ENCODE data around the gene CDH26.

The CDH26 gene

GRCh38 chr20:59948828-59949720 is 9.1 kb upstream of the CDH26 start:
- H3K4me2 ChIP-seq (ENCODE audit: insufficient read depth, low read length) = peak overlapping the region; percentile 53
- H3K27ac ChIP-seq (ENCODE audit: low read length) = peak overlapping the region; percentile 71
- H3K9ac ChIP-seq (ENCODE audit: low read depth, low read length) = peak overlapping the region; percentile 27; the same call in 1 of the 2 replicates
- H3K4me1 ChIP-seq (ENCODE audit: insufficient read depth, low read length) = peaks cover 19% of the 10 kb centered on the region
- peak; percentile 85 for TF ChIP-seq CTCF (IDR thresholded peaks at IDR 0.05; ENCODE audit: borderline replicate concordance, extremely low read depth, low read length, poor library complexity, severe bottlenecking)
- no peak for TF ChIP-seq EZH2 (IDR thresholded peaks at IDR 0.05; ENCODE audit: borderline replicate concordance, low read depth, low read length, severe bottlenecking)
- H3K79me2 ChIP-seq (ENCODE audit: insufficient read depth, low read length) = no peaks in the 10 kb centered on the region
- peaks cover 20% of the 10 kb centered on the region for H3K36me3 ChIP-seq (ENCODE audit: insufficient read depth, low read length)
- peak; percentile 81 for ATAC-seq (ENCODE audit: insufficient read depth, low read depth)
- peak; percentile 58 for DNase-seq
- H3K27me3 ChIP-seq (ENCODE audit: insufficient read depth, low read length, poor library complexity) = no peaks in the 10 kb centered on the region
- no peaks in the 10 kb centered on the region for H3K9me3 ChIP-seq (ENCODE audit: insufficient read depth, low read length, severe bottlenecking)
- no peaks in the 10 kb centered on the region for H4K20me1 ChIP-seq (ENCODE audit: insufficient read depth, low read length)
- H2AFZ ChIP-seq (ENCODE audit: low read depth, low read length) = peak overlapping the region; percentile 58
- H3K4me3 ChIP-seq (ENCODE audit: low read depth in 1 of 2, low read length in 2 of 2) = 0 out of 4 replicates have a peak overlapping the region, but pooled peaks of 1 of the 2 experiments have one; percentile 5

GRCh38 chr20:59949911-59950310 is 8.3 kb upstream of the CDH26 start:
- no peak overlapping the region for H2AFZ ChIP-seq (ENCODE audit: low read depth, low read length)
- no peaks in the 10 kb centered on the region for H3K9me3 ChIP-seq (ENCODE audit: insufficient read depth, low read length, severe bottlenecking)
- H3K27ac ChIP-seq (ENCODE audit: low read length) = no peak overlapping the region
- no peak for ATAC-seq (ENCODE audit: insufficient read depth, low read depth)
- H3K79me2 ChIP-seq (ENCODE audit: insufficient read depth, low read length) = no peaks in the 10 kb centered on the region
- peaks cover 19% of the 10 kb centered on the region for H3K4me1 ChIP-seq (ENCODE audit: insufficient read depth, low read length)
- no peaks in the 10 kb centered on the region for H4K20me1 ChIP-seq (ENCODE audit: insufficient read depth, low read length)
- H3K36me3 ChIP-seq (ENCODE audit: insufficient read depth, low read length) = peaks cover 12% of the 10 kb centered on the region; the same call in 1 of the 2 replicates
- no peaks in the 10 kb centered on the region for H3K27me3 ChIP-seq (ENCODE audit: insufficient read depth, low read length, poor library complexity)
- DNase-seq = no peak
- H3K9ac ChIP-seq (ENCODE audit: low read depth, low read length) = no peak overlapping the region
- H3K4me2 ChIP-seq (ENCODE audit: insufficient read depth, low read length) = no peak overlapping the region
- H3K4me3 ChIP-seq (ENCODE audit: low read depth in 1 of 2, low read length in 2 of 2) = no peak overlapping the region
- TF ChIP-seq EZH2 (IDR thresholded peaks at IDR 0.05; ENCODE audit: borderline replicate concordance, low read depth, low read length, severe bottlenecking) (no peak), CTCF (IDR thresholded peaks at IDR 0.05; ENCODE audit: borderline replicate concordance, extremely low read depth, low read length, poor library complexity, severe bottlenecking) (no peak)

DNA sequence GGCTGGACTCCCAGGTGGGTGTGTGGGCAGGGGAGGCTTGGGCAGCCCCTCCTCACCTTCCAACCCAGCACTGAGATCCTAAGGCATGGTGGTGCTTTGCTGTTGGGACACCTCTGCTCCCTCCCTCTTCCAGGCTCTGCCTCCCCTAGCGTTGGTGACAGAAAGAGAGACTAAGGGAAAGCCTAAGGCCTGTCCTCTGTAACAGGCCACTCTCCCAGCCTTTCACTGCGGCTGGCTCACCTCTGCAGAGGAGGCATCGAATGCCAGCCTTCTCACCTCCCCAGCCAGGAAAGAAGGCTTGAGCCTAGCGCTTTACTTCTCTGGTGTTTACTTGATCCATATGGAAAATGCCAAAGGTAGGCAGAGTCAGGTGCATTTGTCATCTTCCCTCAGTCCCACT is 3.5 kb upstream of the CDH26 start:
- H3K4me2 ChIP-seq (ENCODE audit: insufficient read depth, low read length) = no peak overlapping the region
- TF ChIP-seq CTCF (IDR thresholded peaks at IDR 0.05; ENCODE audit: borderline replicate concordance, extremely low read depth, low read length, poor library complexity, severe bottlenecking) = no peak
- no peak for TF ChIP-seq EZH2 (IDR thresholded peaks at IDR 0.05; ENCODE audit: borderline replicate concordance, low read depth, low read length, severe bottlenecking)
- no peak for DNase-seq
- H4K20me1 ChIP-seq (ENCODE audit: insufficient read depth, low read length) = no peaks in the 10 kb centered on the region
- H3K9ac ChIP-seq (ENCODE audit: low read depth, low read length) = no peak overlapping the region
- no peaks in the 10 kb centered on the region; the same call in 1 of the 2 replicates for H3K36me3 ChIP-seq (ENCODE audit: insufficient read depth, low read length)
- H3K79me2 ChIP-seq (ENCODE audit: insufficient read depth, low read length) = no peaks in the 10 kb centered on the region
- no peak overlapping the region for H3K27ac ChIP-seq (ENCODE audit: low read length)
- peaks cover 1% of the 10 kb centered on the region; the same call in 1 of the 2 replicates for H3K4me1 ChIP-seq (ENCODE audit: insufficient read depth, low read length)
- H3K27me3 ChIP-seq (ENCODE audit: insufficient read depth, low read length, poor library complexity) = no peaks in the 10 kb centered on the region
- no peak overlapping the region for H3K4me3 ChIP-seq (ENCODE audit: low read depth in 1 of 2, low read length in 2 of 2)
- no peak overlapping the region for H2AFZ ChIP-seq (ENCODE audit: low read depth, low read length)
- H3K9me3 ChIP-seq (ENCODE audit: insufficient read depth, low read length, severe bottlenecking) = no peaks in the 10 kb centered on the region
- ATAC-seq (ENCODE audit: insufficient read depth, low read depth) = no peak

Measured in DND-41 (cell line).